ENCODE results near the gene KRT86.

DNA sequence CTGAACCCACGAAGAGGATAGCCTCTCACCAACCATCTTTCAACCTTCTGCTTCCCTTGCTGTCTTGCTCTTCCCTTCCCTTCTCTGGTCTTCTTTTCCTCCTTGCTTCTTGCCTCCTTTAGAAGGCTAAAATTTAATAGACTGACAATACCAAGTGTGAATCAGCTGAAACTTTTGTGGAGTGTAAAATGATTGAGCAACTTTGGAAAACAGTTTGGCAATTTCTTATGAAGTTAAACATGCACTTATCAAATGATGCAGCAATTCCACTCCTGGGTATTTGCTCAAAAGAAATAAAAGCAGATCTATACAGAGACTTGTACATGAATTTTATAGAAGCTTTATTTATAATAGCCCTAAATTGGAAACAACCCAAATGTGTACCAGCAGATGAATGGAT is 3.3 kb upstream of the KRT86 start:
- no peak for TF ChIP-seq CTCF (IDR thresholded peaks at IDR 0.05)
- TF ChIP-seq POLR2A (IDR thresholded peaks at IDR 0.05), result no peak
